C4-2B (cell line): Measurements from ENCODE around the gene AADAC.
"Not testable (repeated sequence)": the region's sequence is repeated elsewhere in the genome, so short reads cannot be mapped to it uniquely, and the experiment has no call there.

Experiments used
- CTCF ChIP-seq: fragments of 450-650 bp; conservative IDR thresholded peaks from 2 replicates; pipeline ENCODE4 v1.5.1; 2017; ENCODE audit warnings: mild to moderate bottlenecking
- ZFX ChIP-seq: fragments of 450-650 bp; IDR thresholded peaks from 2 replicates; pipeline ENCODE4 v1.6.1; 2017

- TF ChIP-seq CTCF, ZFX: not testable (repeated sequence)
These were observed 36.1 kb downstream of the AADAC start for GRCh38 chr3:151850065-151850464.
